ENCODE measurements around the gene RYR2.
"Not testable (repeated sequence)": the region's sequence is repeated elsewhere in the genome, so short reads cannot be mapped to it uniquely, and the experiment has no call there.

The RYR2 gene

DNA sequence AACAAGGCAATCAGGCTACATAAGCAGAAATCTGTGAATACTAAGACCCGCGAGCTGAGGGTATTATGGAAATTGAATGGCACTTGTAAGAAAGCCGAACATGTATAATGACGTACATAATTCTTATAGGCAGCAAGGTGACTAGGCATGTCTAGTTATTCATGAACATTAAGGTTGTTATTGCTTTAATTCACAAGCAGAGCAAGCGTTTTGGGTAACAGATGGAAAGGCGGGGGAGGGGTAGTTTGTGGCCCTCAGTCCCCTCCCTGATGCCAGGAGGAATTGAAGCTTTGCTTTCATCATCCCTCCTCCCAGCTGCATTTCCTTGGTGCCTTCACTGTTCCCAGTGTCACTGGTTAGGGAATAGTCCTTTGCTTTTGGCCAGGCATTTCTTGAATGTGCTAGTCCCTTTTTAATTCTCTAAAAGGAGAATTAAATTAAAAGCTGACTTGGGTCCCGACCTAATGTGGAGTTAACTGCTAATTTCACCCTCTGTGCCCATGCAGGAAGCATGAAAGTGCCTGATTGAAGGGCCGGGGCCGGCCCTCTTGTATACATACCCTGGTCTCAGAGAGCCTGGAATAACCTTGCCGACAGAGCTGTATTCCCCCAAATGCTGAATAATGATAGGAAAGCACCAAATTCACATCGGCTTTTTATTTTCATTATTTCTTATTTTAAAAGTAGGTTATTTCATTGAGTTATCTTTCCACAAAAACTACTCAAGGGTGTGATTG, 42.5 kb downstream of the RYR2 start:
- no peak for DNase-seq (ENCODE audit: low read depth)

DNA sequence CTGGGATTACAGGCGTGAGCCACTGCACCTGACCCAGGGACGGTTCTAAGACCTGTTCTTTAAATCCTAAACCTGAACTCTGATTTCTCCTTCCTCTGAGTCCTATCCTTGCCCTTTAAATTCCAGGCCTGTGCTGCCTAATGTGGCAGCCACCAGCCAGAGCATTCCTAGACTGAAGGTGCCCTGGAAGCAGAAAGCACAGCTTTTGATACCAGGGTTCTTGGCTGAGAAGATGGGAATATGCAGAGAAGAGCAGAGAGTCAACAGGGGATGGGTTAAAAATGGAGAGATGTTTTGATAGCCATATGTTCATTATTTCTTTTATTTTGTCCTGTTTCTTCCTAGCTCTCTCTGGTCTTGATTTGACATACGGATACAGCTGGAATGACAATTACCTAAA, 49.7 kb downstream of the RYR2 start:
- DNase-seq (ENCODE audit: low read depth), result no peak

DNA sequence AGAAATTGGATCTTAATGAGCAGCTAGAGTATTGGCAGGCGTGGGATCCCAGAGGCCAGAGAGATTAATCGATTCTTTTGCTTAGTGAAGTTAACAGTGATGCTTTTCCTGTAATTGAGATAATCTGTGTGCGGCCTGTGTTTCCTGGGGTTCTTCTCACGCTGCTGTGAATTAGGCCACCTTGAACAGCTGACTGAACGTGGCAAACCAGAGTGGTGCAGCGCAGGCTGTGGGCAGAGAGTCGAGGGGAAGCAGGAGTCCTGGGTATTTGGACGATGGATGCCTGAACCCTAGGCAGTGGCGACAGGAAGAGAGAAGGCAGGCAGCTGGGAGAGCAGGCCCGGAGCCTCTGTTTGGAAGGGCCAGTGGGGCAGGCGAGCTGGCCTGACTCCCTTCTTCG, 51.7 kb downstream of the RYR2 start:
- DNase-seq (ENCODE audit: low read depth), result no peak

DNA sequence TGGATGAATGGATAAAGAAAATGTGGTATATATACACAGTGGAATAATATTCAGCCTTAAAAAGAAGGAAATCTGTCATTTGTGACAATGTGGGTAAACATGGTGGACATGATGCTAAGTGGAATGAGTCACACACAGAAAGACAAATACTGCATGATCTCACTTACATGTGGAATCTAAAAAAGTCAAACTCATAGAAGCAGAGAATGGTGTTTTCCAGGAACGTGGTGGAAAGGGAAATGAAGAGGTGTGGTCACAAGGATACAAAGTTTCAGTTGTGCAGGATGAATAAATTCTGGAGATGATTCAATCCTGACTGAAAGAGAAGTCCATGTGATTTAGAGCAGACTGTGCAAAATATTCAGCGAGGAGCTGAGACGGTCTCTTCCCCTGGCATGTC, 56.6 kb downstream of the RYR2 start:
- DNase-seq (ENCODE audit: low read depth), result no peak

DNA sequence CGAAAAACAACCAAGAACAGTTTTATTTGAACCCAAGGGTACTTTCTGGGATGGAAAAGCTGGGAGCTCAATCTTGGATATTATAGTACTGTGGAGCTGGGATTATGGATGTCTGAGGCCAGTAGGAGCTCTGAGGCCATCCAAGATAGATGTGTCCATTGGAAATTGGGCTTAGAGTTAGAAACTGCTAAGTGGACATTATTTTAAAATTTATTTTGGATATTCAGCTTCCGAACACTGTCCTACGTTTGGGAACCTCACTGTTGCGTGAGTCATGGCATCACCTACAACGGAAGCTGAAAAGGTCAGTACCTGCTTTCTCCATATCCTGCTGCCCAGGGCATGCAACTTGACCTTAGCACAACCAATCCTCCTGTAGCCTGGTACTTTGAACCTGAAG, 61.0 kb downstream of the RYR2 start:
- DNase-seq (ENCODE audit: low read depth), result no peak

DNA sequence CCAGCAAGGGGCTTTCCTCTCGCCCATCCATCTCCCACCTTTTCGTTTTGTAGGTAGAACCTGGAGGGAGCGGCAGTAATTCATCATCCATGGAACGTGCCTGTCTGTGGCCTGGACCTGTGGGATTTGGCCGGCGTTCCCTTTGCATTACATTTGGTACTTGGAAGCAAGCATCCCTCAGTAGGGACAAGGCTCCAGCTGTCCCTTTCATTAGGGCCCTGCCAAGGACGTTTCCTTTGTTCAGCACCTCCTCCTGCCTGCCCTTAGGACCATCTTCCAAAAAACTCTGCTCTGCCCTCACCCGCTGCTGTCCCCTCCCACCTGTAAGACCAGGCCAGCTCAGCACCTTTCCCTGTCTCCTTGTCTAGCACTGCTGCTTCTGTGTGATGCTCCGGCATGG, 62.1 kb downstream of the RYR2 start:
- DNase-seq (ENCODE audit: low read depth), result no peak

DNA sequence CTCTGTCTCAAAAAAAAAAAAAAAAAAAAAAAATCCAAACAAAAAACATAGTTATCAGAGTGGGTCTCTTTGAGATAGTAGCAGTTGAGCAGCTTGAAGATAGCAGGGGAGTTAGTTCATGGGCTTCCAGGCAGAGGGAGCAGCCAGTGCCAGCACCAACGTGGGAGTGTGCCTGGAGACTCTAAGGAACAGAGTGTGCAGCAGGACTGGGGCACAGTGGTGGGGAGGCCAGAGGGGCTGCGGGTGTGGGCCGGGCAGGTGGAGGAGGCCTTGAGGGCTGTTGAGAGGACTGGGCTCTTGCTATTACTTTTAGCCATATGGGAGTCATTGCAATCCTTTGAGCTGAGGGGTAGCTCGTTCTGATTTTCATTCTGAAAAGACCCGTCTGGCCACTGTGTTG, 63.8 kb downstream of the RYR2 start:
- DNase-seq (ENCODE audit: low read depth), result no peak

DNA sequence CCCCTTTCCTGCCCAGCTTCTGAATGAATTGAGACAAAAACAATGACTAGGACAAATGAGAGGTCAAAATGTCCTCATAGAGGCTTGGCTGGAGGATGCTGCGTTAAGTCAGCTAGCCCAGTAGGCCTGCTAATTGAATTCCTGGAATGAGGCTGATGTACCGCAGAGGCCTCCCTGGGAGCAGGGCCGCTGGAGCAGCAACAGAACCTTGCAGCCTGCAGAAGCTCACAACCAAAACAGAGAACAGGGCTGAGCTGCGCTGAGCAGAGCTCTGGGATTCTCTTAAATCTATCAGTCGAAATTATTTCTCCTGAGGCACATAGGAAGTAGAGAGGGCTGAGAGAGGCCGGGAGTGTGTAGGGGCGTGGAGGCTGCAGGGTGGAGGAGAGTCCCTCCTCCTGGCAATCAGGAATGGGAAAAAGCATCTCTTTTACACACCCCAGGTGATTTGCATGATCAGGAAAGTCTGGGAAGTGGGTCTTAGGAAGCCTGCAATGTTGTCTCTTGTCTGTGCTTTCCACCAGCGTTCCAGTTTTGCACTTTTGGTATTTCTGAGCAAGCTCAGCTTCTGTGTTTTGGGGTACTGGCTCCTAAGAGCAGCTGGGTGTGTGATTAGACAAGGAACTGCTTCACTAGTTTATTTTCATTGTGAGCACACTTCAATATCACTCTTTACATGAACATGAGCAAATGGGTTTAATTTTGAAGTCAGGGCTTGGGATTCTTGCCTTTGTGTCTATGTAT, 66.5 kb downstream of the RYR2 start:
- no peak for DNase-seq (ENCODE audit: low read depth)

DNA sequence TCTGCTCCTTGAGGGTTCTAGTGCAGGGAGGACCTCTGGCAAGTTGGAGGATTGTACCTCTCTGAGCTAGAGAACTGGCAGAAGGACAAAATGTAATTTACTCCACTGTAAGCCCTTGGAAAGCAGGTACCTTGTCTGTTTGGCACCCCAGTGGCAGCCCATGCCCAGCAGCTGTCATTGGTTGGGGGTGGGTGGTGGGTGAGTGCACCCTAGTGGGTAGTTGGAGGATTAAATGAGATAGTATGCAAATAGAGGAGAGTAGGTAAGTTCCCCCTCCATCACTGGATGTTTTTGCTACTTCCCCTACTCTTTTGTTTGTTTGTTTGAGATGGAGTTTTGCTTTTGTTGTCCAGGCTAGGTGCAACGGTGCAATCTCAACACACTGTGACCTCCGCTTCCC, 69.8 kb downstream of the RYR2 start:
- DNase-seq (ENCODE audit: low read depth), result no peak

DNA sequence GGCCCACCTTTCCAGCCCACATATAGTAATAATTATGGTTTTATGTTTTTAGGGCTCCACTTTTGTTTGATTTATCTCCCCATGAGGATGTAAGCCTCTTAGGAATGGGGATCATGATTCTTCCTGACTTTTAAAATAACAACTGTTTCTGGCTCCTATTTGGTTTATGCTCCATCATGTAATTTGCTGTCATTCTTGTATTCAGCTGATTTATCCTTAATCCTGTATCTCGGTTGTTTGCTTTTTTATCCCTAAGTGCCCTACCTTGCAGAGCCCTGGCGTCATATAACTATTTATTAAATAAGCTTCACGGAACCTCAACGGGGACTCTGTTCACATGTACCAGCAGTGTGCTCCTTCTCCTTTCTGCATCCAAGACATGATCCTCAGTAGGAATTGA, 70.7 kb downstream of the RYR2 start:
- no peak for DNase-seq (ENCODE audit: low read depth)

DNA sequence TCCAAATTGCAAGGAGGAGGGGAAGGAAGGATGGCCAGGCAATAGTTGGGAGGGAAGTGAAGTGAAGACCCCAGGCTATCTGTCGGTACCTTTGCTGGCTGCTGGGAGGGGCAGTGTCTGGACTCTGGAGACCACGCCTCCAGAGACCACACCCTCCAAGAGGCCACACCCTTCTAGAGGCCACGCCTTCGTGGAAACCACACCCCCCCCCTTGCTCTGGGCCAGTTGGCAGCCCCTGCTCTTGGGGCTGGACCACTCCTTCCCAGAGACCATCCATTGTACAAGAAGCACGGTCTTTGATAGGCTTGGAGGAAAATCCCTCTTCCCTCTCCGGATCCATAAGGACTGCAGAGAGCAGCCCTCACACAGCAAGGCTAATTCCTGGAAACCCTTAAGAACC, 73.1 kb downstream of the RYR2 start:
- DNase-seq (ENCODE audit: low read depth), result no peak

DNA sequence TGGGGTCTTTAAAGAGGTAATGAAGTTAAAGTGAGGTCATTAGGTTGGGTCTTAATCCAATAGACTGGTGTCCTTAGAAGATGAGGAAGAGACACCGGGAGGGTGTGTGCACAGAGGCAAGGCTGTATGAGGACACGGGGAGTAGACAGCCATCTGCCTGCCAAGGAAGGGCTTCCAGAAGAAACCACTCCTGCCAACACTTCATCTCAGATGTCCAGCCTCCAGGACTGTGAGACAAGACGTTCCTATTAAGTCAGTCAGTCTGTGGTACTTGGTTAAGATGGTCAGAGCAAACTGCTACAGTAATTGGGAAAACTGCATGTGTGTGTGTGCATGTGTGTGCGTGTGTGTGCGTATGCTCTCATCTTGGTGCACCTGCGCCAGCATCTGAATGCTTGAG, 77.1 kb downstream of the RYR2 start:
- no peak for DNase-seq (ENCODE audit: low read depth)

DNA sequence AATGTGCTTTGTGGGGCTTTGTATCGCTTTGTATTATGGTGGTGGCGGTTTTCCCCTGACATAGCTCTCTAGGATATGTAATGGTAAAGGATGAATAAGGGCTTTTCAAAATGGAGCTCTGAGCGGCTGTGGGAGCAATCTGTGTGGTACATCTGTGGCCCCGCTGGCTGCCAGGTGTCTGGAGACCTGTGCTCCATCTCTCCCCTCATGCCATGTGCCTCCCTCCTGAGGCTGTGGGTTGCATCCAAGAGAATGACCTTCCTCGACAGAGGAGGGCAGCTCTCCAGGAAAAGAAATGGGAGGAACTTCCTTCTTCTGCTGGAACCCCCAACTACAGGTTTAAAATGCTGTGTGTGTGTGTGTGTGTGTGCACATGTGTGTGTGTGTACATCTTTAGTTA, 78.7 kb downstream of the RYR2 start:
- DNase-seq (ENCODE audit: low read depth), result no peak

DNA sequence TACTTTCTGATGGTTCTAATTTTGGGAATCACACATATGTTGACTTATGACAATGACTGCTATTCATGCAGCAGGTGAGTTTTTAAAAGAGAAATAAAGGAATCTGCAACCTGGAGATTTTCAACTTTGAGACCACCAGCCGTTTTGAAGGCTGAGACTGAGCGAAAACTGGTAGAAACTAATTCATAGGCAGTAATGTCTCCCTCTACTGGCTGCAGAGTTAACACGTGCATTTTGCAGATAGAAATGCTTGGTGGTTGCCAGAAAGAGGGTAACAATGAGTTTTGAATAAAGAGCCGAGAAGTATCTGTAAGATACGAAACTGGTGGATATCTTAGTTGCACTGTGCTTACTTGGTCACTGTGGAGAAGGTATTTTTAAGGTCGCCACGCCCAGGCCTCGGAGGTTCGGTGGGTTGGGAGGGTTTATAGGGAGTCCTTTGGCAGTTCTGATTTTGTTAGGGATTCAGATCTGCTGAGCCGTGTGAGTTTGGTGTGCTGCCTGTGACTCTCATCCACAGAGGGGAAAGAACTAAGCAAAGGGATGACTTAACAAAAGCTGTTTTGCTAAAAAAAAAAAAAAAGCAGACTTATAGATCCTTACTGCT, 83.0 kb downstream of the RYR2 start:
- no peak for DNase-seq (ENCODE audit: low read depth)

DNA sequence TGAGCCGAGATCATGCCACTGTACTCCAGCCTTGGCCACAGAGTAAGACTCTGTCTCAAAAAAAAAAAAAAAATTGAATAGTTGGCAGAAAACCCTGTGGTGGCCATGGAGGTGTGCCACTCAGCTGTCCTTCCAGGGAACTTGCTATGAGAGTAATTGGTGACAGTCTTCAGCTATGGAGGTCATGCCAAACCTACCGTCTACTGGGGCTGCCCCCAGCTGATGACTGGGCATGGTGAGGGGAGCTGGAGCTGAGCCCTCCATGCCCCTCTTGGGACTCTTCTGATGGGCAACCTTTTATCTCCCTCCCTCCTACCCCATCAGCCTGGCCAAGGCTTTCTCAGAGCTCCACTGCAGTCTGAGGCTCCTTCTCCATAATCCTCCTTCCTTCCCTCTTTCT, 84.2 kb downstream of the RYR2 start:
- no peak for DNase-seq (ENCODE audit: low read depth)

DNA sequence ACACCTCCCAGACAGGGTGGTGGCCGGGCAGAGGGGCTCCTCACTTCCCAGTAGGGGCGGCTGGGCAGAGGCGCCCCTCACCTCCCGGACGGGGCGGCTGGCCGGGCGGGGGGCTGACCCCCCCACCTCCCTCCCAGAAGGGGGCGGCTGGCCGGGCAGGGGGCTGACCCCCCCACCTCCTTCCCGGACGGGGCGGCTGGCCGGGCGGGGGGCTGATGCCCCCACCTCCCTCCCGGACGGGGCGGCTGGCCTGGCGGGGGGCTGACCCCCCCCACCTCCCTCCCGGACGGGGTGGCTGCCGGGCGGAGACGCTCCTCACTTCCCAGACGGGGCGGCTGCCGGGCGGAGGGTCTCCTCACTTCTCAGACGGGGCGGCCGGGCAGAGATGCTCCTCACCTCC, 85.3 kb downstream of the RYR2 start:
- not testable (repeated sequence) for DNase-seq (ENCODE audit: low read depth)

DNA sequence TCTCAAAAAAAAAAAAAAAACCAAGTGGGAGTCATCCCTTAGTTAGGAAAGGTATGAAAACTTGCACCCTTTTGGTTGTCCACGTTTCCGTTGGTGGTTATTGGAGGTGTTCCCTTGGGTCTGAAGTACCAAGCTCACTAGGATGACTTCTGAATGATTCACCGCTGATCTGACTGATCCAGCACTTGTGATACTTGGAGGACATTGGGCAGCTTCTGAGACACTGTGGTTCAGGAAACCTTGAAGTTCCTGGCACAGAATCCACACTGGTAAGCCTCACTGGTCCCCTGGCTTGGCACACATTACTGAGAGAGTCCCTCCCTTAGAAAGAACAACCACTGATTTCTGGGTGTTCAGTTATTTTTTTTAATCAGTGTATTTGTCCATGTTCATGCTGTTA, 91.9 kb downstream of the RYR2 start:
- DNase-seq (ENCODE audit: low read depth), result no peak

DNA sequence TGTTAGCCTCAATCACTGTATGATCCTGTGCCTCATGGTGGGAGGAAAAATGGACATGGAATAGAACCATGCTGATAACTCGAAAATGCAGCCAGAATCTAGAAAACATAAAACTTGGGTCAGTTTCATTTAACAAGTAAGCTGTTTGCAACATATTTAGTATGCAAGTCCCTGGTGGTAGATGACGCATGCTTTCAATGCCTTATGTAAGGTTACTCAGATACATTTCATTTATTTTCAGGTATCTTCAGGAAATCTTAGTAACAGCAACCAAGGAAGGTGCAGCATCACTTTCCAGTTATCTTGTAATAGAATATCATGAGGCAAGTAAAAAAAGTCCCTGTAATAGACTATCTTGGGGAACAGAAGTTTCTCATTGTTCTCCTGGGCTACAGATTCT, 92.9 kb downstream of the RYR2 start:
- no peak for DNase-seq (ENCODE audit: low read depth)

DNA sequence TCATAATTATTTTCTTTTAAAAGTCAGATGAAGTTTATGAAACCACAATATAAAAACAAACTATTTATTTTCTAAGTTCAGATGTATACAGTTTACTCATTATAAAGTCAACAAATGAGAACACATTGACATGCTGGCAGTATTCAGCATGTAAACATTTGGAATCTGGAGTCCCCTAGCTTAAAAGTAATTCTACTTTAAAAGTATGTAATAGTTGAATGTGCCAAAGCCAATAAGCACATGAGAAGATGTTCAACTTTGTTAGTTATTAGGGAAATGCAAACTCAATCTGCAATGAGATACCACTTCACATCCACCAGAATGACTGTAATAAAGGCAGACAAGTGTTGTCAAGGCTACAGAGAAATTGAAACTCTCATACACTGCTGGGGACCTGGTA, 96.6 kb downstream of the RYR2 start:
- DNase-seq (ENCODE audit: low read depth), result no peak

DNA sequence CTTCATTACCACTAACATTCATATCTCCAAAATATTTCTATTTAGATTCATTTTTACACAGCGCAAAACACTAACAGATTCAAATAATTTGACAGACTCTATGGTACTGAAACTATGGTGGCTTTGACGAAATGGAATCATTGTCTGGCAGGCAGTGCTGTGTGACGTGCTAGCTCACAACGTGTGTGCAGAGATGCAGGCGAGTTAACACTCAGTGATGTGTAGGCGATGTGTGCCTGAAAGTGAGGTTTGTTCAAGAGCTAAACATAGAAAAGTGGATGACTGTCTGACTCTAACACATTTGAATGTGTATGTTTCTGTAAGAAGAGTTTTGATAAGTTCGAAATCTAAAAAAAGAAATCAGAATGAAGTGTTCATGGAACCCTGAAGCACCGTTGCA, 97.7 kb downstream of the RYR2 start:
- no peak for DNase-seq (ENCODE audit: low read depth)

DNA sequence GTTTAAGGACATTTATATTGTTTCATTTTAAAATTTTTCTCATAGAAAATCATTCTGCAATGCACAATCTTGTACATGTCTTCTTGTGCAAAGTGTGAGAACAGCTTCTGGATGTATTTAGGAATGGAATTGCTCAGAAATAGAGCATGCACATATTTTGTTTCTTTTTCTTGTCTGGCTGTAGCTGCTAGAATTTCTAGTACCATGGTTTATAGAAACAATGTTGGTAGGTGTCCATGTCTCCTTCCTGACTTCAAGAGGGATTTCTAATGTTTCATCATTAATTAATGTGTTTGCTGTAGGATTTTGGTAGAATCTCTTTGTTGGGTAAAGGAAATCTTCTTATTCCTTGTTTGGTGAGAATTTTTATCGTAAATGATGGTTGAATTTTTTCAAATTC, 99.0 kb downstream of the RYR2 start:
- DNase-seq (ENCODE audit: low read depth), result no peak

DNA sequence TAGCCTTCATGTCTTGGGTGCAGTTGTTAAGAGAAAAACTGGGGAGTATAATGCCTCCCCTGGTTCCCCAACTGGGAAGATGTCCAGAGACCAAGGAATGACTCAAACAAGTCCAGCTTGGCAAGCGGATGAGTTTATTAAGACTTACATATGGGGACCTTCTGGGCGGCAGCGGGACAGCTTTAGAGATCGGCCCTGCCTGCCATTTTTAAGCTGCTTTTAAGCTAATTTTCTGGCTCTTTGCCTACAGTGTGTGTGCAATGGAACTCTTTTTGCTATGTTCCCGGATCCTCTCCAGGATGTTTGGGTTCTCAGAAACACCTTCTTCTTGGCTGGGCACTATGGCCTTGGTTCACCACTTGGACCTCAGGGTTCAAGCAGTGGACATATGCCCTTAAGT, 99.5 kb downstream of the RYR2 start:
- no peak for DNase-seq (ENCODE audit: low read depth)

DNA sequence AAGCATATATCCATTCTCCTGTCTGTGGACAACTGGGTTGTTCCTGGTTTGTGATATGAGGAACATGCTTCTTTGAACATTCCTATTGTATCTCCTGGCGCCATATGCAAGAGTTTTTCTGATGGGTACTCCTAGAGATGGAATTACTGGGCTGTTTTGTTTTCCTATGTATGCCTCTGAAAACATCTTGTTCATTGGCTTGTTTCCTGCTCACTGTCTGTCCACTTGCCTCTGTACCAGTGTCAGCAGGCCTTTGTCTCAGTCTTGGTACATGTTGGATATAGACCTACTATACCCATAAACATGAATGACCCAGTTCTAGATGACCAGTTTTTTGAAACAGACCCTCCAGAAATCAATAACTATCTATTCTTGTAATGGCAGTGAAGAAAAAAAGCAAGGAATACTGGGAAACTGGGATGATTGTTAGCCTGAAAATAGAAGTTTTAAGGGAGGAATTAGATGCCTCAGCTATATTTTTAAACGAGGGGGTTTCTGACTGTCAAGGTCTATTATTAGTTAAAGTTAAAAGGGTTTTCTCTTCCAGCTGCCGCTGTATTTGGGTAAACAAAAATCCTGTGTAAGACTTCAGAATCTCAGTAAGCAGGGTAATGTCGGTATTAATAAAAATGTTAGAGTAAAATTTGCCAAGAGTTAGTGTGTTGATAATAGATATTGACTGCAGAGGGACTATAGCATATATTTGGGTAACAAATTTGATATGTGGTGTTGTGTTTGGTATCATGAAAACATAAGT, 103.6 kb downstream of the RYR2 start:
- no peak for DNase-seq (ENCODE audit: low read depth)

All from stimulated activated CD8-positive, alpha-beta memory T cell treated with anti-CD3 and anti-CD28 coated beads, Interleukin-15, amount 100 ng/mL, for 1 hour (primary cell).